Caki2 (cell line): Measurements from ENCODE around the gene GDF7. TPM values are rescaled to one million over a fixed set of nuclear protein-coding genes. Genes with fewer than 3 reads are reported as not detected.
"Not testable (repeated sequence)": the region's sequence is repeated elsewhere in the genome, so short reads cannot be mapped to it uniquely, and the experiment has no call there.

Source experiments
- DNase-seq: peaks from one replicate; pipeline ENCODE4 v3.0.0-alpha.2; 2015; ENCODE audit warnings: low read depth
- in situ Hi-C: cut with HindIII; loops from 2 replicates; pipeline ENCODE4 v1.10.0; 2016; ENCODE audit warnings: low sequenced_read_pairs, low pct_unique_long_range_greater_than_20kb, mixed read lengths
- total RNA-seq: library from RNA; depleted of rRNA; stranded (reverse); fragments of >200 nt; shearing (Covaris generic); gene quantifications from 2 replicates; pipeline ENCODE4 v1.2.3, GENCODE V29; 2014; ENCODE audit warnings: low replicate concordance; rRNA removed

Gene GDF7
- total RNA-seq, 1 experiment from 2014 or later = 0.68 TPM

DNA sequence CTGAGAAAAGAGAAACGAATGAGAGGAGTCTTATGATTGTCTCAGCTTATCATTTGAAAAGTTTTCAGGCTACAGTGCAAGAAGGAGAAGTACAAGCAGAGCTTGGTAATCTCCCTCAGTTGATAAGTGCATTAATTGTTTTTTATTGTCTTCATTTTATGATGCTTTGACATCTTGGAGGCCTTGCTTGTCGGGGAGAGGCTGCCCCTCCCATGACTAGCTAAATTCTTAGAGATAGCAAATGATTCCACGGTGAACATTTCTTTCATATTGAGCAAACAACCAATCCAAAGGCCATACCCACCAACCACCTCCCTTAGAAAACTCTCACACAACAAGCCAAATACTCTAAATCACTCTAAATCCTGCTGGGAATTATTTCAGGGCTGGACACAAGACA, 39.8 kb downstream of the GDF7 start:
- in situ Hi-C loops = no loop called here
- DNase-seq = no peak

DNA sequence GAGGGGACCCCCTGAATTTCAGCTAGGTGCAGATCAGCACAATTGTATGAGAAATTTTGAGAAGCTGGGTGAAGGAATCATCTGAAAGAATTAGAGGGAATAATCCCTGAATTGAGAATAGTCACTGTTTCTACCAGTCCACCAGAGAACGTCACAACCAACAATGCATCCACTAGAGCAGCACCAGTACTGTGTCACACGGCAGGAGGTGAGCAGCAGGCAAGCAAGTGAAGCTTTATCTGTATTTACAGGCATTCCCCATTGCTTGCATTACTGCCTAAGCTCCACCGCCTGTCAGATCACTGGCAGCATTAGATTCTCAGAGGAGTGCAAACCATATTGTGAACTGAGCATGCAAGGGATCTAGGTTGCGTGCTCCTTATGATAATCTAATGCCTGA, 40.7 kb downstream of the GDF7 start:
- in situ Hi-C loops = no loop called here
- DNase-seq = no peak

DNA sequence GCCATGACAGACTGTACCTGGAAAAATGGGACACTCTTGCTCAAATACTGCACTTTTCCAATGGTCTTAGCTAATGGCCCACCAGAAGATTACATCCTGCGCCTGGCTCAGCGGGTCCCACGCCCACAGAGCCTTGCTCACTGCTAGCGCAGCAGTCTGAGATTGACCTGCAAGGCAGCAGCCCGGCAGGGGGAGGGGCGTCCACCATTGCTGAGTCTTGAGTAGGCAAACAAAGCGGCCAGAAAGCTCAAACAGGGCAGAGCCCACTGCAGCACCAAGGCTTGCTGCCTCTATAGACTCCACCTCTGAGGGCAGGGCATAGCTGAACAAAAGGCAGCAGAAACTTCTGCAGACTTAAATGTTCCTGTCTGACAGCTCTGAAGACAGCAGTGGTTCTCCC, 44.7 kb downstream of the GDF7 start:
- in situ Hi-C loops, DNase-seq: not testable (repeated sequence)

DNA sequence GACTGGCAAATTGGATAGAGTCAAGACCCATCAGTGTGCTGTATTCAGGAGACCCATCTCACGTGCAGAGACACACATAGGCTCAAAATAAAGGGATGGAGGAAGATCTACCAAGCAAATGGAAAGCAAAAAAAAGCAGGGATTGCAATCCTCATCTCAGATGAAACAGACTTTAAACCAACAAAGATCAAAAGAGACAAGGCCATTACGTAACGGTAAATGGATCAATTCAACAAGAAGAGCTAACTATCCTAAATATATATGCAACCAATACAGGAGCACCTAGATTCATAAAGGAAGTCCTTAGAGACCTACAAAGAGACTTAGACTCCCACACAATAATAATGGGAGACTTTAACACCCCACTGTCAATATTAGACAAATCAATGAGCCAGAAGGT, 46.6 kb downstream of the GDF7 start:
- DNase-seq, in situ Hi-C loops: not testable (repeated sequence)

DNA sequence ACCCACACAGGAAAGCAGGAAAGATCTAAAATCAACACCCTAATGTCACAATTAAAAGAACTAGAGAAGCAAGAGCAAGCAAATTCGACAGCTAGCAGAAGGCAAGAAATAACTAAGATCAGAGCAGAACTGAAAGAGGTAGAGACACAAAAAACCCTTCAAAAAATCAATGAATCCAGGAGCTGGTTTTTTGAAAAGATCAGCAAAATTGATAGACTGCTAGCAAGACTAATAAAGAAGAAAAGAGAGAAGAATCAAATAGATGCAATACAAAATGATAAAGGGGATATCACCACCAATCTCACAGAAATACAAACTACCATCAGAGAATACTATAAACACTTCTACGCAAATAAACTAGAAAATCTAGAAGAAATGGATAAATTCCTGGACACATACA, 47.5 kb downstream of the GDF7 start:
- in situ Hi-C loops, DNase-seq: not testable (repeated sequence)

DNA sequence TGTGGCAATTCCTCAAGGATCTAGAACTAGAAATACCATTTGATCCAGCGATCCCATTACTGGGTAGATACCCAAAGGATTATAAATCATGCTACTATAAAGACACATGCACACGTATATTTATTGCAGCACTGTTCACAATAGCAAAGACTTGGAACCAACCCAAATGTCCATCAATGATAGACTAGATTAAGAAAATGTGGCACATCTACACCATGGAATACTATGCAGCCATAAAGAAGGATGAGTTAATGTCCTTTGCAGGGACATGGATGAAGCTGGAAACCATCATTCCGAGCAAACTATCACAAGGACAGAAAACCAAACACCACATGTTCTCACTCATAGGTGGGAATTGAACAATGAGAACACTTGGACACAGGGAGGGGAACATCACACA, 49.2 kb downstream of the GDF7 start:
- DNase-seq, in situ Hi-C loops: not testable (repeated sequence)

DNA sequence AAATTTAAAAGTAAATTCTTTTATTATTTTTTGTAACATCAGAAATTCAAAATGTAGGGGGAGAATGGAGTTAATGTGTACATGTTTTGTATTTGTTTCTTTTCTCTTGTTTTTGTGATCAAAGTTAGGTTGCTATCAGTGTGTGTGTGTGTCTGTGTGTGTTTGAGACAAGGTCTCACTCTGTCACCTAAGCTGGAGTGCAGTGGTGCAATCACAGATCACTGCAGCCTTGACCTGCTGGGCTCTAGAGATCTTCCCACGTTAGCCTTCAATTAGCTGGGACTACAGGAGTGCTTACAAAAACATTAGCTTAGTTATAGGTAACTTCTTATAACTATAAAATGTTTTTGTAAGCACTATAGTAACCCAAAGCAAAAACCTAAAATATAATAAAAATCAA, 50.7 kb downstream of the GDF7 start:
- in situ Hi-C loops = no loop called here
- DNase-seq = no peak

DNA sequence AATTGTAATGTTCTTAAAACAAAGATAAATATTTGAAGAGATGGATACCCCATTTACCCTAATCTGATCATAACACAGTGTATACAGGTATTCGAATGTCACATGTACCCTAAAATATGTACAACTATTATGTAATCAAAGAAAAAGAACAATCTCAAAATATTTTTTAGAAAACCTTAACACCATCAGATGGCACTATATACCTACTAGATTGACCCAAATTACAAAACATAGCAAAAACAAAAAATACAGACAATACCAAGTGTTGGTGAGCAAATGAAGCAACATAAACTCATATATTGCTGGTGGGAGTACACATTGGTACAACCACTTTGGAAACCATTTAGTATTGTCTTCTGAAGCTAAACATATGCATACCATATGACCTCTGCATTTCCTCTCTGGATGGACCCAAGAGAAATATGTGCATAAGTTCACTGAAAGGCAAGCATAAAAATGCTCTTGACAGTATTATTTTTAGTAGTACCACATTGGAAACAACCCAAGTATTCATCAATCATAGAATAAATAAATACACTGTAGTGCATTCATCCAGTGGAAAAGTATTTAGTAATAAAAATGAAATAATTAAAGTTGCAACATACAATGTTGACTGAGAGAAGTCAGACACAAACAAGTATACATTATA, 55.8 kb downstream of the GDF7 start:
- DNase-seq = no peak
- in situ Hi-C loops = no loop called here

DNA sequence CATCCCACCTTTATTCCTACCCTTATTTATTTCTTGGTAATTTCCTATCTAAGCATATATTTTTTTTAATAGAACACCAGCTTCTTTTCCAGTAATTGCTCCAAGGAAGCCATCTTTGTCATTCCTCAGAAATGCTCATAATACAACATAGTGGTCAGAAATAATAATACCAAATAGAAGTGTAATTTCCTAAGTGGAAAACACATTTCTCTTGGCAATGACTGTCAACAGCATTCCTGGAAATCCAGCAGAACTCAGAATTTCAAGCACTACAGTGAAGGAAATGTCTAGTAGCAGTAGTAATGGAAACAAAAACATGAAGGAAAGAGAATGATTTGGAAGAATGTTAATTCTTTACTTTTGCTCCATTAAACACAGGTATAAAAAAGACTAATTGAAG, 56.6 kb downstream of the GDF7 start:
- no peak for DNase-seq
- in situ Hi-C loops = no loop called here

DNA sequence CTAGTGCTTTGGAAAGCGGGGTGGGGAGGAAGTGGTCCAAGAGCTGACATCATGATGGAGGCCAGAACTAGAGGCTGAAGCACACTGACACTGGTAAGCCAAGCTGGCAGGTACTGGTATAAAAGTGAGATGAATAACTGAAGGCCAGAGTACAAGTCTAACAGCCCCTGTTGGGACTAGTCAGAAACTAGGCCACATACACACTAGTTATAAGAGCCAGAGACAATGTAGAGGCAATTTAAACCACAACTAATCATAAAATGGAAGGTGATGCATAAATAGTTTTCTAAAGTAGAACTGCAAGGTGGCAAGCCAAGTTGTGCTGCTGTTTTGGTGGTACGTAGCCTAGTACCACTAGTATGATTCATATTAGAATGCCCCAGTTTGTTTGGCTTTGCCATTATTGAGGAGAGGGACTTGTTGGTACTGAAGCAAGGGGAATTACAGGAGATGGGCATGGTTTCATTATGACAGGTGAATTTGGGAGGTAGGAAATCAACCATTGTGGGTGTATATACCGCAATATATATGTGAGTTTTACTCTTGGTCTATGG, 57.6 kb downstream of the GDF7 start:
- in situ Hi-C loops = no loop called here
- DNase-seq = no peak

DNA sequence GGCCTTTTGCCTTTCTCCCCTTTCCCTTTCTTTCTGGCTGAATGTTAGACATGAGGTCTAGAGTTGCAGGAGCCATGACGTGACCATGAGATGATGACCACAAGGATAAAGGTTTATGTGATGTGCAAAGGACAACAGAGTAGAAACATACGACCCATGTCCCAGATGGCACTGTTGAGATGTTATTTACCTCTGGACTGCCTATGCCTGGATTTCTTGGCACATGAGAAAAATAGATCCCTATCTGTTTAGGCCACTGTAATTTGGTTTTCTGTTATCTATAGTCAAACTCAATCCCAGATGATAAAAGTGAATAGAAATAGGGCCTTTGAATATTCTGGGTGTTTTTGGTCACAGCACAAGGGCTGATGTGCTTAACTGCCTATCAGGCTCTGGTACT, 58.8 kb downstream of the GDF7 start:
- DNase-seq = no peak
- in situ Hi-C loops = no loop called here

DNA sequence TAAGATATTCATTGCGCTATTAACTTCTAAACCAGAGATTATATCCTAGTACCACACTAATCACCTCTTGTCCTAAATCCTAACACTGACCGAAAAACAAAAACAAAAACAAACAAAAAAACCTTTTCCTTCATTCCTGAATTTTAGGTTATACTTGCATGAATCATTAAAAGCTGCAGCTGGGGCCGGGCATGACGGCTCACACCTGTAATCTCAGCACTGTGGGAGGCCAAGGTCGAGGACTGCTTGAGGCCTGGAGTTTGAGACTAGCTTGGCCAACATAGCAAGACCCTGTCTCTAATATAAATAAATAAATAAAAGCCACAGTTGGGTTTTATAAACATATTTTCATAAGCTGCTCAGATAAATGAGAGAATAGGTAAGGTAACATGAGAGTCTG, 60.0 kb downstream of the GDF7 start:
- in situ Hi-C loops = no loop called here
- DNase-seq = no peak

DNA sequence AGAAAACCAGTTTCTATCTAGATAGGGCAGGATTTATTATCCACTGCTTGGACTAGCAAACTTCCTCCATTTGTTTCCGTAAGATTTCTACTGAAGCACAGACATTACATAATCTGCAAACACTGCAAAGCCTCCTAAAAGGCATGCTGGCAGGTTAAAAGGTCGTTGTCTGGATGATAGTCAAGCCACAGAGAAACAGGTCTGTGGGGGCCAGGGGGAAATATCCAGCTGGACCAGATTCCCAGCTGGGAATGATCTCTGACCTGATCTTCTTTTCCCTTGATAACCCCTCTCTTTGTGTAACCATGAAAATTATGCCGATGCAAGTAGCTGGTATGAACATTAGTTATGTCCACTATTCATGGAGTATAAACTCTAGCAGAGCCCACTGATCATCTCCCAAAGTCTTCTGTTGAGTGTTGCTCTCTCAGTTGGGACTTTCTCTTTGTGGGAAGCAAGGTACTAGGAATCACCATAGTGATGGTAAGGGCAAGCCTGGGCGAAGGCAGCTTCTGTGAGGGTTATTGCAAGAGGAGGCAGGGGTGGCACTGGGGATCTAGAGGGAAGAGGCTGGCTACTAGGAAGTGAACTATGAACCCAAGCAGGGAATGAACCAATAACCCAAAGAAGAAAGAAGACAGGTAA, 61.3 kb downstream of the GDF7 start:
- in situ Hi-C loops = no loop called here
- no peak for DNase-seq

Other genes with a start within 250 kb of the GDF7 start
- 151 and 158 TPM in 2 replicates for gene RHOB, start 220.1 kb upstream of the GDF7 start, total RNA-seq
- gene HS1BP3, start 16.0 kb upstream of the GDF7 start, total RNA-seq = 47.8 and 66.2 TPM in 2 replicates
- 26.3 and 36.3 TPM in 2 replicates for gene LDAH, start 156.0 kb downstream of the GDF7 start, total RNA-seq